OCI-LY7 (cell line): ENCODE data around the gene NMB.

ENCODE experiments used
- CTCF ChIP-seq: fragments of 200-600 bp; sonication (generic); conservative IDR thresholded peaks from 2 replicates; pipeline ENCODE4 v1.5.1; 2014; ENCODE audit warnings: mild to moderate bottlenecking, antibody characterized with exemption, low read length, moderate library complexity, mixed read lengths
- EZH2phosphoT487 ChIP-seq: fragments of 200-600 bp; sonication (generic); IDR thresholded peaks from 2 replicates; pipeline ENCODE4 v1.6.1; 2018; ENCODE audit warnings: low read depth, borderline replicate concordance, mild to moderate bottlenecking, mixed run types, antibody characterized with exemption, low read length, moderate library complexity, mixed read lengths

- TF ChIP-seq CTCF (no peak), EZH2phosphoT487 (no peak)
Measured at GRCh38 chr15:84659904-84660781, 2.1 kb upstream of the NMB start.
